ENCODE measurements around the gene ZNF236.

GRCh38 chr18:76835380-76835779 lies 13.0 kb downstream of the ZNF236 start:
- TF ChIP-seq POLR2A (IDR thresholded peaks at IDR 0.05; ENCODE audit: low read depth, low read length) (no peak), POLR2AphosphoS5 (IDR thresholded peaks at IDR 0.05; ENCODE audit: insufficient read depth, low read depth, low read length) (no peak), EZH2 (IDR thresholded peaks at IDR 0.05; ENCODE audit: borderline replicate concordance, low read depth, low read length, severe bottlenecking) (no peak), MAX (IDR thresholded peaks at IDR 0.05; ENCODE audit: insufficient read depth, insufficient read length) (no peak), FOS (IDR thresholded peaks at IDR 0.05; ENCODE audit: borderline replicate concordance, insufficient read depth, low read length) (peak; percentile 10)
- TF ChIP-seq, protein P1, sequence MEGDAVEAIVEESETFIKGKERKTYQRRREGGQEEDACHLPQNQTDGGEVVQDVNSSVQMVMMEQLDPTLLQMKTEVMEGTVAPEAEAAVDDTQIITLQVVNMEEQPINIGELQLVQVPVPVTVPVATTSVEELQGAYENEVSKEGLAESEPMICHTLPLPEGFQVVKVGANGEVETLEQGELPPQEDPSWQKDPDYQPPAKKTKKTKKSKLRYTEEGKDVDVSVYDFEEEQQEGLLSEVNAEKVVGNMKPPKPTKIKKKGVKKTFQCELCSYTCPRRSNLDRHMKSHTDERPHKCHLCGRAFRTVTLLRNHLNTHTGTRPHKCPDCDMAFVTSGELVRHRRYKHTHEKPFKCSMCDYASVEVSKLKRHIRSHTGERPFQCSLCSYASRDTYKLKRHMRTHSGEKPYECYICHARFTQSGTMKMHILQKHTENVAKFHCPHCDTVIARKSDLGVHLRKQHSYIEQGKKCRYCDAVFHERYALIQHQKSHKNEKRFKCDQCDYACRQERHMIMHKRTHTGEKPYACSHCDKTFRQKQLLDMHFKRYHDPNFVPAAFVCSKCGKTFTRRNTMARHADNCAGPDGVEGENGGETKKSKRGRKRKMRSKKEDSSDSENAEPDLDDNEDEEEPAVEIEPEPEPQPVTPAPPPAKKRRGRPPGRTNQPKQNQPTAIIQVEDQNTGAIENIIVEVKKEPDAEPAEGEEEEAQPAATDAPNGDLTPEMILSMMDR (IDR thresholded peaks at IDR 0.05; ENCODE audit: extremely low read depth in 1 of 2, insufficient read depth in 1 of 2, low read depth in 1 of 2, low read length in 2 of 2) = no peak

Measured in endothelial cell of umbilical vein (primary cell).